HCT116 (cell line): ENCODE data around the gene DENND4C.

Experiments used
- CBX3 ChIP-seq: IDR thresholded peaks from 2 replicates; pipeline ENCODE4 v1.6.1; 2012; ENCODE audit warnings: low read depth
- CEBPB ChIP-seq: IDR thresholded peaks from 2 replicates; pipeline ENCODE4 v1.6.1; 2012; ENCODE audit warnings: low read depth
- EZH2phosphoT487 ChIP-seq: fragments of 200-600 bp; IDR thresholded peaks from 2 replicates; pipeline ENCODE4 v1.6.1; 2018; ENCODE audit warnings: antibody characterized with exemption, borderline replicate concordance
- POLR2A ChIP-seq: IDR thresholded peaks from 2 replicates; pipeline ENCODE4 v1.7.0; 2011; ENCODE audit warnings: borderline replicate concordance; ENCODE audit not compliant: insufficient read depth, insufficient read length; ENCODE audit errors: extremely low read depth
- SP1 ChIP-seq: IDR thresholded peaks from 2 replicates; pipeline ENCODE4 v1.6.1; 2012; ENCODE audit warnings: low read depth
- ZNF274 ChIP-seq: fragments of 200-500 bp; sonication (Bioruptor generic); IDR thresholded peaks from 2 replicates; pipeline ENCODE4 v1.6.1; 2014; ENCODE audit warnings: mild to moderate bottlenecking, low read depth, low read length, inconsistent platforms
- TF ChIP-seq, protein P1 (sequence below): IDR thresholded peaks from 2 replicates; pipeline ENCODE4 v1.6.1; 2011; ENCODE audit warnings: mild to moderate bottlenecking, low read length, moderate library complexity; ENCODE audit not compliant: insufficient replicate concordance; ENCODE audit errors: extremely low read depth
- TF ChIP-seq, protein P2 (sequence below), 3 experiments: fragments of 200-600 bp in 1 of 3; sonication (generic) in 1 of 3; IDR thresholded peaks in 2 of 3; conservative IDR thresholded peaks in 1 of 3; 2 replicates each; pipeline ENCODE4 v1.5.1; 2012 to 2017; ENCODE audit warnings: low read depth in 2 of 3, low read length in 2 of 3, antibody characterized with exemption in 1 of 3, borderline replicate concordance in 1 of 3, control low read depth in 1 of 3, mild to moderate bottlenecking in 1 of 3, mixed read lengths in 1 of 3, mixed run types in 1 of 3, moderate library complexity in 1 of 3; ENCODE audit not compliant: insufficient read depth in 1 of 3
- TF ChIP-seq, protein P3 (sequence below): IDR thresholded peaks from 2 replicates; pipeline ENCODE4 v1.6.1; 2012; ENCODE audit warnings: low read depth
- TF ChIP-seq, protein P4 (sequence below): IDR thresholded peaks from 2 replicates; pipeline ENCODE4 v1.6.1; 2012

DNA sequence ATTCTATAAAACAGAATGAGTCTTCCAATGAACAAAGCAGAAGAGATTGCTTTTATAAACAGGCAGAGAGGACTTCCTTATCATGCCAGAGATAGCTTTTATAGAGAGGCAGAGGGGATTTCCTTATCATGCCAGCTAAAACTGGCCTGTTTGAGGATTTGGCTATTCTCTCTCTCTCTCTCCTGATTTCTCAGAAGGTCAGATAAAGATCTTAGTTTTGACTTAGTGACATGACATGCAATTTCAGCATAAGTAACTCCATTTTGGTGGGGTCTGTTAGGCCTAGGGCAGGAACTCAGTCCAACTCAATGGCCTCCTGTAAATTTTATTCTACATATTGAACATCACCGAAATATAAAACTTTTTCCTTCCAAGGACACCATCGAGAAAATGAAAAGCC, 31.5 kb upstream of the DENND4C start:
- TF ChIP-seq, protein P1, sequence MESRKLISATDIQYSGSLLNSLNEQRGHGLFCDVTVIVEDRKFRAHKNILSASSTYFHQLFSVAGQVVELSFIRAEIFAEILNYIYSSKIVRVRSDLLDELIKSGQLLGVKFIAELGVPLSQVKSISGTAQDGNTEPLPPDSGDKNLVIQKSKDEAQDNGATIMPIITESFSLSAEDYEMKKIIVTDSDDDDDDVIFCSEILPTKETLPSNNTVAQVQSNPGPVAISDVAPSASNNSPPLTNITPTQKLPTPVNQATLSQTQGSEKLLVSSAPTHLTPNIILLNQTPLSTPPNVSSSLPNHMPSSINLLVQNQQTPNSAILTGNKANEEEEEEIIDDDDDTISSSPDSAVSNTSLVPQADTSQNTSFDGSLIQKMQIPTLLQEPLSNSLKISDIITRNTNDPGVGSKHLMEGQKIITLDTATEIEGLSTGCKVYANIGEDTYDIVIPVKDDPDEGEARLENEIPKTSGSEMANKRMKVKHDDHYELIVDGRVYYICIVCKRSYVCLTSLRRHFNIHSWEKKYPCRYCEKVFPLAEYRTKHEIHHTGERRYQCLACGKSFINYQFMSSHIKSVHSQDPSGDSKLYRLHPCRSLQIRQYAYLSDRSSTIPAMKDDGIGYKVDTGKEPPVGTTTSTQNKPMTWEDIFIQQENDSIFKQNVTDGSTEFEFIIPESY: no peak
- TF ChIP-seq, protein P2, sequence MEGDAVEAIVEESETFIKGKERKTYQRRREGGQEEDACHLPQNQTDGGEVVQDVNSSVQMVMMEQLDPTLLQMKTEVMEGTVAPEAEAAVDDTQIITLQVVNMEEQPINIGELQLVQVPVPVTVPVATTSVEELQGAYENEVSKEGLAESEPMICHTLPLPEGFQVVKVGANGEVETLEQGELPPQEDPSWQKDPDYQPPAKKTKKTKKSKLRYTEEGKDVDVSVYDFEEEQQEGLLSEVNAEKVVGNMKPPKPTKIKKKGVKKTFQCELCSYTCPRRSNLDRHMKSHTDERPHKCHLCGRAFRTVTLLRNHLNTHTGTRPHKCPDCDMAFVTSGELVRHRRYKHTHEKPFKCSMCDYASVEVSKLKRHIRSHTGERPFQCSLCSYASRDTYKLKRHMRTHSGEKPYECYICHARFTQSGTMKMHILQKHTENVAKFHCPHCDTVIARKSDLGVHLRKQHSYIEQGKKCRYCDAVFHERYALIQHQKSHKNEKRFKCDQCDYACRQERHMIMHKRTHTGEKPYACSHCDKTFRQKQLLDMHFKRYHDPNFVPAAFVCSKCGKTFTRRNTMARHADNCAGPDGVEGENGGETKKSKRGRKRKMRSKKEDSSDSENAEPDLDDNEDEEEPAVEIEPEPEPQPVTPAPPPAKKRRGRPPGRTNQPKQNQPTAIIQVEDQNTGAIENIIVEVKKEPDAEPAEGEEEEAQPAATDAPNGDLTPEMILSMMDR (IDR thresholded peaks at IDR 0.05 in 2 of 3, conservative IDR thresholded peaks at IDR 0.05 in 1 of 3; ENCODE audit: borderline replicate concordance in 1 of 3, insufficient read depth in 1 of 3, low read depth in 2 of 3, low read length in 2 of 3): no peak
- TF ChIP-seq CEBPB: no peak
- TF ChIP-seq, protein P3, sequence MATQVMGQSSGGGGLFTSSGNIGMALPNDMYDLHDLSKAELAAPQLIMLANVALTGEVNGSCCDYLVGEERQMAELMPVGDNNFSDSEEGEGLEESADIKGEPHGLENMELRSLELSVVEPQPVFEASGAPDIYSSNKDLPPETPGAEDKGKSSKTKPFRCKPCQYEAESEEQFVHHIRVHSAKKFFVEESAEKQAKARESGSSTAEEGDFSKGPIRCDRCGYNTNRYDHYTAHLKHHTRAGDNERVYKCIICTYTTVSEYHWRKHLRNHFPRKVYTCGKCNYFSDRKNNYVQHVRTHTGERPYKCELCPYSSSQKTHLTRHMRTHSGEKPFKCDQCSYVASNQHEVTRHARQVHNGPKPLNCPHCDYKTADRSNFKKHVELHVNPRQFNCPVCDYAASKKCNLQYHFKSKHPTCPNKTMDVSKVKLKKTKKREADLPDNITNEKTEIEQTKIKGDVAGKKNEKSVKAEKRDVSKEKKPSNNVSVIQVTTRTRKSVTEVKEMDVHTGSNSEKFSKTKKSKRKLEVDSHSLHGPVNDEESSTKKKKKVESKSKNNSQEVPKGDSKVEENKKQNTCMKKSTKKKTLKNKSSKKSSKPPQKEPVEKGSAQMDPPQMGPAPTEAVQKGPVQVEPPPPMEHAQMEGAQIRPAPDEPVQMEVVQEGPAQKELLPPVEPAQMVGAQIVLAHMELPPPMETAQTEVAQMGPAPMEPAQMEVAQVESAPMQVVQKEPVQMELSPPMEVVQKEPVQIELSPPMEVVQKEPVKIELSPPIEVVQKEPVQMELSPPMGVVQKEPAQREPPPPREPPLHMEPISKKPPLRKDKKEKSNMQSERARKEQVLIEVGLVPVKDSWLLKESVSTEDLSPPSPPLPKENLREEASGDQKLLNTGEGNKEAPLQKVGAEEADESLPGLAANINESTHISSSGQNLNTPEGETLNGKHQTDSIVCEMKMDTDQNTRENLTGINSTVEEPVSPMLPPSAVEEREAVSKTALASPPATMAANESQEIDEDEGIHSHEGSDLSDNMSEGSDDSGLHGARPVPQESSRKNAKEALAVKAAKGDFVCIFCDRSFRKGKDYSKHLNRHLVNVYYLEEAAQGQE: no peak
- no peak for TF ChIP-seq ZNF274
- TF ChIP-seq, protein P4, sequence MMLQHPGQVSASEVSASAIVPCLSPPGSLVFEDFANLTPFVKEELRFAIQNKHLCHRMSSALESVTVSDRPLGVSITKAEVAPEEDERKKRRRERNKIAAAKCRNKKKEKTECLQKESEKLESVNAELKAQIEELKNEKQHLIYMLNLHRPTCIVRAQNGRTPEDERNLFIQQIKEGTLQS: no peak
- no peak for TF ChIP-seq EZH2phosphoT487
- TF ChIP-seq POLR2A: no peak
- no peak for TF ChIP-seq CBX3
- no peak for TF ChIP-seq SP1
